ENCODE data around the gene OR10H2.

- TF ChIP-seq CTCF (conservative IDR thresholded peaks at IDR 0.05) (no peak), ZFX (IDR thresholded peaks at IDR 0.05) (no peak)
Measured at GRCh38 chr19:15722956-15723355, 4.9 kb upstream of the OR10H2 start.
